Loucy (cell line): Measurements from ENCODE around the gene FGR.

ENCODE experiments used
- H2AFZ ChIP-seq: fragments of 200-600 bp; sonication (generic); 2 replicates; pipeline ENCODE4 v1.6.0; 2016; ENCODE audit warnings: antibody characterized with exemption, mild to moderate bottlenecking, low read length, moderate library complexity
- H3F3A ChIP-seq: fragments of 200-600 bp; 2 replicates; pipeline ENCODE4 v1.6.0; 2016; ENCODE audit warnings: antibody characterized with exemption, low read depth, mild to moderate bottlenecking
- H3K27me3 ChIP-seq: fragments of 200-600 bp; sonication (generic); 2 replicates; pipeline ENCODE4 v1.6.1; 2014; ENCODE audit warnings: low read length, mild to moderate bottlenecking; ENCODE audit not compliant: insufficient read depth, poor library complexity, severe bottlenecking
- H3K36me3 ChIP-seq: fragments of 200-600 bp; sonication (generic); 2 replicates; pipeline ENCODE4 v1.6.1; 2016; ENCODE audit warnings: low read length; ENCODE audit not compliant: insufficient read depth
- H3K4me1 ChIP-seq: fragments of 200-600 bp; sonication (generic); 2 replicates; pipeline ENCODE4 v1.5.1; 2014; ENCODE audit warnings: low read length, mild to moderate bottlenecking; ENCODE audit not compliant: insufficient read depth, poor library complexity, severe bottlenecking
- H3K4me2 ChIP-seq: fragments of 200-600 bp; sonication (generic); 2 replicates; pipeline ENCODE4 v1.6.0; 2014; ENCODE audit warnings: antibody characterized with exemption, low read length, low read depth, mild to moderate bottlenecking; ENCODE audit not compliant: poor library complexity, severe bottlenecking
- H3K4me3 ChIP-seq: fragments of 200-600 bp; sonication (generic); 2 replicates; pipeline ENCODE4 v1.5.1; 2014; ENCODE audit warnings: low read length, mild to moderate bottlenecking, mixed read lengths; ENCODE audit not compliant: poor library complexity, severe bottlenecking
- H3K79me2 ChIP-seq: fragments of 200-600 bp; sonication (generic); 2 replicates; pipeline ENCODE4 v1.6.1; 2014; ENCODE audit warnings: low read length; ENCODE audit not compliant: insufficient read depth
- H3K9ac ChIP-seq: fragments of 200-600 bp; sonication (generic); 2 replicates; pipeline ENCODE4 v1.6.0; 2014; ENCODE audit warnings: mild to moderate bottlenecking, low read depth, low read length, moderate library complexity; ENCODE audit not compliant: poor library complexity, severe bottlenecking
- H3K9me2 ChIP-seq: fragments of 200-600 bp; sonication (generic); replicated peaks from 2 replicates; pipeline ENCODE4 v1.6.1; 2016; ENCODE audit warnings: low read depth, low read length, mixed read lengths
- H3K9me3 ChIP-seq: fragments of 200-600 bp; sonication (generic); 2 replicates; pipeline ENCODE4 v1.6.1; 2014; ENCODE audit warnings: mild to moderate bottlenecking, antibody characterized with exemption, low read length, low read depth; ENCODE audit not compliant: insufficient read depth
- H4K20me1 ChIP-seq: fragments of 200-600 bp; sonication (generic); 2 replicates; pipeline ENCODE4 v1.6.0; 2014; ENCODE audit warnings: antibody characterized with exemption, low read length, mild to moderate bottlenecking; ENCODE audit not compliant: insufficient read depth, poor library complexity, severe bottlenecking
- EZH2phosphoT487 ChIP-seq: fragments of 200-600 bp; IDR thresholded peaks from 2 replicates; pipeline ENCODE4 v1.6.1; 2018; ENCODE audit warnings: antibody characterized with exemption, mild to moderate bottlenecking, moderate library complexity, borderline replicate concordance
- TF ChIP-seq, protein P1 (sequence below): fragments of 200-600 bp; sonication (generic); conservative IDR thresholded peaks from 2 replicates; pipeline ENCODE4 v1.5.1; 2014; ENCODE audit warnings: mild to moderate bottlenecking, antibody characterized with exemption, low read length

FGR gene

DNA sequence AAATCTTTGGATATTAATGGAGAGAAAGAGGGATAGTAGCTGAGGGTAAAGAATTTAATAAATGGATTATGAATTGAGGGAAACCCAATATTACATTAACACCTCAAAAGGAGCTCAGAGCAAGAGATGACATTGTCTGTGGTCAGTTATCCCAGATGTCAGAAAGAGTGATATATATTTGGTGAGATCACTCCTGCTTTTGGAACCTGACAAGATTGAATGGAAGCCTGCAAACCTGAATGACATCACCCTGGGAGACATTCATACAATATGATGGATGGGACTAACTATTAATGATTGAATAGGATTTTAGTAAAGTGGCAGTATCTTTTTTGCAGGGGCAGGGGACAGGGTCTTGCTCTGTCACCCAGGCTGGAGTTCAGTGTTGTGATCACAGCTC, 43.8 kb upstream of the FGR start:
- Histone ChIP-seq H3K9me3 (peaks cover 6% of the 10 kb centered on the region; the same call in 1 of the 2 replicates), H2AFZ (no peak overlapping the region), H3K9me2 (no peaks in the 10 kb centered on the region)

DNA sequence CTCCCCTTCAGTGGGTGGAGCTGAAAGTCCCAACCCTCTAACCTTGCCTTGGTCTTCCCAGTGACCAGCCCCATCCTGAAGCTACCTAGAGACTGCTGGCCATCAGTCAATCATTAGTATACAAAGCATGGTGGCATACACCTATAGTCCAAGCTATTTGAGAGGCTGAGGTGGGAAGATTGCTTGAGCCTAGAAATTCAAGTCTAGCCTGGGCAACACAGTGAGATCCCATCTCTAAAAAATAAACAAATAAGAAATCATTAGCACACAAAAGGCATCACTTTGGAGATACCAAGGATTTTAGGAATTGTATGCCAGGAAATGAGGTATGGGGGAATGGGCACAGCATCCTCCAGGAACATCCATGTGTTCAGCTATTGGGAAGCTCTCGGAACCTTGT, 41.4 kb upstream of the FGR start:
- no peaks in the 10 kb centered on the region for H3K36me3 ChIP-seq

More for the DNA sequence above, 43.8 kb upstream of the FGR start:
- Histone ChIP-seq H3K27me3 (no peaks in the 10 kb centered on the region), H3K4me1 (no peaks in the 10 kb centered on the region), H3K9ac (no peak overlapping the region), H3K4me2 (no peak overlapping the region), H3K36me3 (no peaks in the 10 kb centered on the region), H4K20me1 (no peaks in the 10 kb centered on the region), H3K79me2 (no peaks in the 10 kb centered on the region), H3K4me3 (no peak overlapping the region), H3F3A (no peaks in the 10 kb centered on the region)
- TF ChIP-seq EZH2phosphoT487, result no peak
- TF ChIP-seq, protein P1, sequence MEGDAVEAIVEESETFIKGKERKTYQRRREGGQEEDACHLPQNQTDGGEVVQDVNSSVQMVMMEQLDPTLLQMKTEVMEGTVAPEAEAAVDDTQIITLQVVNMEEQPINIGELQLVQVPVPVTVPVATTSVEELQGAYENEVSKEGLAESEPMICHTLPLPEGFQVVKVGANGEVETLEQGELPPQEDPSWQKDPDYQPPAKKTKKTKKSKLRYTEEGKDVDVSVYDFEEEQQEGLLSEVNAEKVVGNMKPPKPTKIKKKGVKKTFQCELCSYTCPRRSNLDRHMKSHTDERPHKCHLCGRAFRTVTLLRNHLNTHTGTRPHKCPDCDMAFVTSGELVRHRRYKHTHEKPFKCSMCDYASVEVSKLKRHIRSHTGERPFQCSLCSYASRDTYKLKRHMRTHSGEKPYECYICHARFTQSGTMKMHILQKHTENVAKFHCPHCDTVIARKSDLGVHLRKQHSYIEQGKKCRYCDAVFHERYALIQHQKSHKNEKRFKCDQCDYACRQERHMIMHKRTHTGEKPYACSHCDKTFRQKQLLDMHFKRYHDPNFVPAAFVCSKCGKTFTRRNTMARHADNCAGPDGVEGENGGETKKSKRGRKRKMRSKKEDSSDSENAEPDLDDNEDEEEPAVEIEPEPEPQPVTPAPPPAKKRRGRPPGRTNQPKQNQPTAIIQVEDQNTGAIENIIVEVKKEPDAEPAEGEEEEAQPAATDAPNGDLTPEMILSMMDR, result no peak

DNA sequence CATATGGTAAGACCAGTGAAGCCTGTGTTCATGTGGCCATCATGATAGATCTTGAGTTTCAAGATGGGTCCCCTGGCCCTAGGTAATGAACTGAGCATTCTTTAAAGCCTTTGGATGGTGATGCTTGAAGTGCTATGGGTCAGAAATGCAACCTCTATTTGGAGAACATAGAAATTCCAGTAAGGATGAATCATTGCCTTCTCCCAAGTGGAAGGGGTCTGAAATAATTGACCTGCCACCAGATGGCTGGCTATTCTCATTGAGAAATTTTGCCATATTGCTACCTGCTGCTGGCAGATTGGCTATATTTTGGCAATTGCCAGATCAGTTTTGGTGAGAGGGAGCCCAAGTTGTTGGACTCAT, 37.7 kb upstream of the FGR start:
- Histone ChIP-seq H3K9me2 (no peaks in the 10 kb centered on the region), H3K79me2 (peaks cover 4% of the 10 kb centered on the region; the same call in 1 of the 2 replicates), H3K9ac (peak overlapping the region; percentile 72), H3K4me3 (peak overlapping the region; percentile 74), H2AFZ (peak overlapping the region; percentile 75), H3K36me3 (no peaks in the 10 kb centered on the region), H3K9me3 (no peaks in the 10 kb centered on the region), H3K4me1 (peaks cover 28% of the 10 kb centered on the region), H3K27me3 (no peaks in the 10 kb centered on the region), H4K20me1 (no peaks in the 10 kb centered on the region), H3F3A (peaks cover 12% of the 10 kb centered on the region; the same call in 1 of the 2 replicates), H3K4me2 (peak overlapping the region; percentile 95)
- TF ChIP-seq, protein P1, result no peak
- TF ChIP-seq EZH2phosphoT487, result no peak

More for the DNA sequence above, 41.4 kb upstream of the FGR start:
- H3K27me3 ChIP-seq, result no peaks in the 10 kb centered on the region
- H3K9ac ChIP-seq, result no peak overlapping the region
- peaks cover 12% of the 10 kb centered on the region for H3K4me1 ChIP-seq
- no peak for TF ChIP-seq EZH2phosphoT487
- no peaks in the 10 kb centered on the region for H4K20me1 ChIP-seq
- no peak overlapping the region for H2AFZ ChIP-seq
- no peaks in the 10 kb centered on the region for H3K9me2 ChIP-seq
- H3K79me2 ChIP-seq, result no peaks in the 10 kb centered on the region
- no peak overlapping the region for H3K4me3 ChIP-seq
- peaks cover 3% of the 10 kb centered on the region; the same call in 1 of the 2 replicates for H3K9me3 ChIP-seq
- no peak overlapping the region for H3K4me2 ChIP-seq
- peaks cover 9% of the 10 kb centered on the region; the same call in 1 of the 2 replicates for H3F3A ChIP-seq
